Endothelial cell of umbilical vein (primary cell): Measurements from ENCODE around the gene ATCAY. TPM values are rescaled to one million over a fixed set of nuclear protein-coding genes. Genes with fewer than 3 reads are reported as not detected.
A peak's percentile ranks its signal among the peaks of the same experiment; 100 is the strongest.
"Not testable (repeated sequence)": the region's sequence is repeated elsewhere in the genome, so short reads cannot be mapped to it uniquely, and the experiment has no call there.

ENCODE experiments used
- BruUV-seq: library from RNA; stranded (reverse); fragments of 400-500 nt; replicated peaks from 2 replicates; lab custom pipeline; 2021; lab: Mats Ljungman, UMichigan
- CTCF ChIA-PET: fragments of 300-600, 350-600 bp; sonication (Branson Sonifier 250); formaldehyde crosslinking; loops from one replicate; lab custom pipeline; 2021; ENCODE audit warnings: antibody characterized with exemption, inconsistent platforms; lab: Charles Lee
- POLR2A ChIA-PET: fragments of 300-600, 350-600 bp; sonication (Branson Sonifier 250); formaldehyde crosslinking; loops from one replicate; lab custom pipeline; 2021; ENCODE audit warnings: antibody characterized with exemption, inconsistent platforms; lab: Charles Lee
- DNase-seq: peaks from one replicate; pipeline ENCODE4 v3.0.0-alpha.2; 2011; ENCODE audit warnings: low read depth, low spot score
- FAIRE-seq: peaks from 2 replicates; lab custom pipeline; 2011; peaks lifted over from hg19 to GRCh38; lab: Jason Lieb, UNC
- H2AFZ ChIP-seq: 2 replicates; pipeline ENCODE4 v1.6.0; 2012; ENCODE audit warnings: low read depth, low read length, control low read depth, inconsistent platforms
- H3K27ac ChIP-seq: 2 replicates; pipeline ENCODE4 v1.5.1; 2011; ENCODE audit warnings: low read depth, mild to moderate bottlenecking, control low read depth, low read length, moderate library complexity; ENCODE audit not compliant: insufficient read depth
- H3K27me3 ChIP-seq, 2 experiments: 2 replicates each; pipeline versions ENCODE4 v1.6.0 to v1.6.1; 2011; ENCODE audit warnings: low read length in 2 of 2, mixed read lengths in 1 of 2; ENCODE audit not compliant: control insufficient read depth in 2 of 2, insufficient read depth in 2 of 2
- H3K36me3 ChIP-seq, 2 experiments: 2 replicates in 1 of 2; 3 replicates in 1 of 2; pipeline ENCODE4 v1.5.1; 2011; ENCODE audit warnings: low read length in 2 of 2, mild to moderate bottlenecking in 1 of 2, moderate library complexity in 1 of 2; ENCODE audit not compliant: control insufficient read depth in 2 of 2, insufficient read depth in 2 of 2; ENCODE audit errors: extremely low read depth in 1 of 2
- H3K4me1 ChIP-seq: 3 replicates; pipeline ENCODE4 v1.5.1; 2011; ENCODE audit warnings: mild to moderate bottlenecking, low read length; ENCODE audit not compliant: control insufficient read depth, insufficient read depth; ENCODE audit errors: extremely low read depth
- H3K4me2 ChIP-seq: 2 replicates; pipeline ENCODE4 v1.6.1; 2011; ENCODE audit warnings: low read length, control low read depth, mixed read lengths; ENCODE audit not compliant: insufficient read depth
- H3K4me3 ChIP-seq, 3 experiments: fragments of 200-600 bp in 1 of 3; sonication (generic), shearing (Covaris generic) in 1 of 3; replicated peaks in 1 of 3; 2 replicates each; pipeline ENCODE4 v1.5.1; 2011 to 2016; ENCODE audit warnings: control low read depth in 3 of 3, low read length in 3 of 3, mild to moderate bottlenecking in 2 of 3, inconsistent platforms in 1 of 3, low read depth in 1 of 3, moderate library complexity in 1 of 3; ENCODE audit not compliant: insufficient read depth in 1 of 3
- H3K79me2 ChIP-seq: 2 replicates; pipeline ENCODE4 v1.6.0; 2012; ENCODE audit warnings: low read length, inconsistent platforms; ENCODE audit not compliant: control insufficient read depth, insufficient read depth
- H3K9ac ChIP-seq: replicated peaks from 2 replicates; pipeline ENCODE3; 2011; ENCODE audit warnings: low read length, control low read depth; ENCODE audit not compliant: insufficient read depth; ENCODE audit errors: extremely low read depth
- H3K9me1 ChIP-seq: replicated peaks from 3 replicates; pipeline ENCODE4 v1.6.0; 2011; ENCODE audit warnings: mild to moderate bottlenecking, low read length; ENCODE audit not compliant: control insufficient read depth, insufficient read depth; ENCODE audit errors: extremely low read depth
- H3K9me3 ChIP-seq: replicated peaks from 2 replicates; pipeline ENCODE4 v1.5.1; 2012; ENCODE audit warnings: low read length, inconsistent platforms; ENCODE audit not compliant: control insufficient read depth, insufficient read depth
- H4K20me1 ChIP-seq: replicated peaks from 2 replicates; pipeline ENCODE3; 2011; ENCODE audit warnings: mild to moderate bottlenecking, low read length; ENCODE audit not compliant: control insufficient read depth, insufficient read depth; ENCODE audit errors: extremely low read depth
- FOS ChIP-seq: IDR thresholded peaks from 2 replicates; pipeline ENCODE4 v1.6.1; 2011; ENCODE audit warnings: mild to moderate bottlenecking, low read length, moderate library complexity, borderline replicate concordance; ENCODE audit not compliant: insufficient read depth
- JUN ChIP-seq: IDR thresholded peaks from 2 replicates; pipeline ENCODE4 v1.6.1; 2011; ENCODE audit warnings: borderline replicate concordance, low read depth; ENCODE audit not compliant: insufficient read length, insufficient read depth
- POLR2A ChIP-seq: IDR thresholded peaks from 2 replicates; pipeline ENCODE4 v1.6.1; 2012; ENCODE audit warnings: low read depth, mild to moderate bottlenecking, control low read depth, low read length
- dilution Hi-C: fragments of 300-500 bp; cut with MboI; formaldehyde crosslinking; loops from one replicate; pipeline ENCODE4 v1.15.0; 2019; ENCODE audit warnings: low sequenced_read_pairs; ENCODE audit not compliant: extremely low pct_ligation_motif_present
- intact Hi-C: fragments of 100-400 bp; cut with micrococcal nuclease; formaldehyde crosslinking; loops from one replicate; pipeline ENCODE4 v1.10.0; 2022
- polyA plus RNA-seq, 4 experiments: library from polyadenylated mRNA; depleted of rRNA in 3 of 4; stranded (reverse) in 3 of 4; unstranded in 1 of 4; fragments of >200 nt; gene quantifications; 2 replicates each; pipeline versions ENCODE4 v1.2.1 to v1.2.3, GENCODE V29; 2011 to 2012; ENCODE audit warnings: missing spikeins in 1 of 4
- total RNA-seq: library from RNA; stranded (reverse); gene quantifications from 2 replicates; pipeline ENCODE4 v1.2.3, GENCODE V29; 2021

Gene ATCAY
- total and polyA plus RNA-seq, 2 donors (not counting 3 experiments of a cell fraction or from before 2014, with no cell fraction given): 0.03 TPM; not detected in 1

DNA sequence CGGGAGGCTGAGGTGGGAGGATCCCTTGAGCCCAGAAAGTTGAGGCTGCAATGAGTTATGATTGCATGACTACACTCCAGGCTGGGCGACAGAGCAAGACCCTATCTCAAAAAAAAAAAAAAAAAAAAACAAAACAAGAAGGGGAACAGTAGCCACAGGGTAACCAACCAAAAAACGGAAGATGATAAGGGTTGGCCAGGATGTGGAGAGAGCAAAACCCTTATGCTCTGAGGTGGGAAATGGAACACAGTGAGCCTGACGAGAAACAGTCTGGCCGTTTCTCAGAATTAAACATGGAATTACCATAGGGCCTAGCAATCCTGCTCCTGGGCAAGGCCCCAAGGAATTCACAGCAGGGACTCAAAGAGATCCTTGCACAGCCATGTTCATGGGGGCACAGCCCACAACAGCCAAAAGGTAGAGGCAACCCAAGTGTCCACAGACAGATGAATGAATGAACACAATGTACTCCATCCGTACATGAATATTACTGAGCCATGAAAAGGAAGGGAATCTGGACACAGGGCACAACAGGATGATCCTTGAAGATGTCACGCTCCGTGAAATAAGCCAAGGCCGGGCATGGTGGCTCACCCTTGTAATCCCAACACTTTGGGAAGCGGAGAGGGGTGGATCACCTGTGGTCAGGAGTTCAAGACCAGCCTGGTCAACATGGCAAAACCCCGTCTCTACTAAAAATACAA lies 63.7 kb downstream of the ATCAY start:
- Histone ChIP-seq H3K27ac (no peak overlapping the region), H4K20me1 (no peaks in the 10 kb centered on the region), H3K27me3 (no peaks in the 10 kb centered on the region), H3K36me3 (no peaks in the 10 kb centered on the region), H3K9ac (no peak overlapping the region), H3K79me2 (no peaks in the 10 kb centered on the region), H2AFZ (no peak overlapping the region), H3K9me3 (no peaks in the 10 kb centered on the region), H3K4me2 (no peak overlapping the region), H3K4me1 (no peaks in the 10 kb centered on the region), H3K4me3 (no peak overlapping the region), H3K9me1 (no peaks in the 10 kb centered on the region)
- intact Hi-C loops: no loop called here
- no TSS peak for BruUV-seq
- DNase-seq: no peak
- CTCF ChIA-PET: no interaction called here
- FAIRE-seq: no peak
- dilution Hi-C loops: no loop called here
- TF ChIP-seq POLR2A (no peak), JUN (no peak)
- POLR2A ChIA-PET: no interaction called here

DNA sequence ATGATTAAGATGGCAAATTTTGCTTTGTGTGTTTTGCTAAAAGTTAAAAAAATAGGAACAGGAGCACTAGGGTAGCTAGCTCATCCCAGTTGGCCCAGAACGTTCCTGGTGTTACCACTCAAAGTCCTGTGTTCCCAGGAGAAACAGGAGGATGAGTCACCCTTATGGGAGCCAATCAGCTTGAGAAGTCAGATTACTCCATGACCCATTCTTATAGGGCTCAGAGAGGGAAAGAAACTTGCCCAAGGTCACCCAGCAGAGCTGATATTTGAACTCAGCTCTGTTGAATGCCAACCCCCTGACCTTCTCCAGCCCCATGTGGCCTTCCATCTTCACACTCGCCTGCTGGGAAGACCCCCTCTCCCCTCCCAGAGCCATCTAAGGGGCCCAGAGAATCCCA lies 65.4 kb downstream of the ATCAY start:
- no TSS peak for BruUV-seq
- dilution Hi-C loops (no loop called here), intact Hi-C loops (no loop called here)
- H3K4me2 ChIP-seq: no peak overlapping the region
- H3K79me2 ChIP-seq: no peaks in the 10 kb centered on the region
- H3K9ac ChIP-seq: no peak overlapping the region
- no peaks in the 10 kb centered on the region for H3K9me1 ChIP-seq
- H3K9me3 ChIP-seq: no peaks in the 10 kb centered on the region
- ChIA-PET CTCF (no interaction called here), POLR2A (interaction anchor here (0.6 kb wide), 1 partner anchor 40 kb away, joined by 3 read pairs; the partner anchor contains the start of gene EEF2)
- DNase-seq (no peak), FAIRE-seq (no peak)
- H3K27ac ChIP-seq: no peak overlapping the region
- no peak overlapping the region for H2AFZ ChIP-seq
- no peaks in the 10 kb centered on the region for H4K20me1 ChIP-seq
- no peak overlapping the region for H3K4me3 ChIP-seq
- no peaks in the 10 kb centered on the region for H3K36me3 ChIP-seq
- no peak for TF ChIP-seq FOS
- TF ChIP-seq JUN: peak; percentile 42
- H3K27me3 ChIP-seq: no peaks in the 10 kb centered on the region
- no peaks in the 10 kb centered on the region for H3K4me1 ChIP-seq

GRCh38 chr19:3947316-3947933 lies 66.9 kb downstream of the ATCAY start:
- POLR2A ChIA-PET, FAIRE-seq, H2AFZ ChIP-seq, H3K4me1 ChIP-seq, H3K9ac ChIP-seq, H3K9me3 ChIP-seq, DNase-seq, H3K36me3 ChIP-seq, H3K4me2 ChIP-seq, H3K9me1 ChIP-seq, H4K20me1 ChIP-seq, H3K27ac ChIP-seq, CTCF ChIA-PET, BruUV-seq, intact Hi-C loops, H3K79me2 ChIP-seq, dilution Hi-C loops, H3K27me3 ChIP-seq, H3K4me3 ChIP-seq: not testable (repeated sequence)
